HL-60 (cell line): Measurements from ENCODE around the gene TPPP.

Experiments
- CTCF ChIP-seq: IDR thresholded peaks from one replicate; pipeline ENCODE4 v1.5.1; 2011; ENCODE audit warnings: low read length, control low read depth, inconsistent platforms; ENCODE audit not compliant: insufficient read depth
- POLR2AphosphoS5 ChIP-seq: IDR thresholded peaks from 2 replicates; pipeline ENCODE4 v1.6.1; 2012; ENCODE audit warnings: low read depth

- TF ChIP-seq CTCF (no peak), POLR2AphosphoS5 (no peak)
Measured at GRCh38 chr5:668283-668995, 24.7 kb downstream of the TPPP start.
